ENCODE results near the gene CRMP1. TPM values are rescaled to one million over a fixed set of nuclear protein-coding genes. Genes with fewer than 3 reads are reported as not detected.

The CRMP1 gene
- total RNA-seq, 1 experiment from 2014 or later = not detected

- H3K27ac Mint-ChIP-seq (ENCODE audit: low read depth, unreplicated experiment) = no peak overlapping the region
- ChIA-PET CTCF (interaction anchor here (1.1 kb wide), 1 partner anchor 13 kb away, joined by 4 read pairs; no protein-coding TSS in a partner anchor), POLR2A (interaction anchor here (1.1 kb wide), 1 partner anchor 43 kb away, joined by 3 read pairs; no protein-coding TSS in a partner anchor)
- H3K36me3 Mint-ChIP-seq (ENCODE audit: insufficient read depth, unreplicated experiment) = peaks cover 6% of the 10 kb centered on the region
- BruUV-seq (replicated peaks) = no TSS peak
- no peaks in the 10 kb centered on the region for H3K4me1 Mint-ChIP-seq (ENCODE audit: insufficient read depth, unreplicated experiment)
- H3K4me3 Mint-ChIP-seq (ENCODE audit: unreplicated experiment) = no peak overlapping the region
- peaks cover 38% of the 10 kb centered on the region for H3K9me3 Mint-ChIP-seq (ENCODE audit: unreplicated experiment)
- DNase-seq (ENCODE audit: unreplicated experiment) = no peak
- intact Hi-C loops (cut with micrococcal nuclease) = no loop called here
- no peaks in the 10 kb centered on the region for H3K27me3 Mint-ChIP-seq (ENCODE audit: insufficient read depth, unreplicated experiment)
- no peak for TF ChIP-seq CTCF (IDR thresholded peaks at IDR 0.05; ENCODE audit: unreplicated experiment)
These were observed 13.3 kb upstream of the CRMP1 start for GRCh38 chr4:5906191-5906590.

GRCh38 chr4:5905714-5906113 is 12.8 kb upstream of the CRMP1 start:
- ChIA-PET POLR2A (no interaction called here), CTCF (no interaction called here)
- no peak for DNase-seq (ENCODE audit: unreplicated experiment)
- Mint-ChIP-seq H3K27ac (ENCODE audit: low read depth, unreplicated experiment) (no peak overlapping the region), H3K36me3 (ENCODE audit: insufficient read depth, unreplicated experiment) (peaks cover 6% of the 10 kb centered on the region), H3K4me3 (ENCODE audit: unreplicated experiment) (no peak overlapping the region), H3K9me3 (ENCODE audit: unreplicated experiment) (peaks cover 38% of the 10 kb centered on the region), H3K27me3 (ENCODE audit: insufficient read depth, unreplicated experiment) (no peaks in the 10 kb centered on the region), H3K4me1 (ENCODE audit: insufficient read depth, unreplicated experiment) (no peaks in the 10 kb centered on the region)
- intact Hi-C loops (cut with micrococcal nuclease) = no loop called here
- TF ChIP-seq CTCF (IDR thresholded peaks at IDR 0.05; ENCODE audit: unreplicated experiment) = no peak
- no TSS peak for BruUV-seq (replicated peaks)

GRCh38 chr4:5900844-5901243 is 8.0 kb upstream of the CRMP1 start:
- no TSS peak for BruUV-seq (replicated peaks)
- ChIA-PET CTCF (no interaction called here), POLR2A (no interaction called here)
- no peaks in the 10 kb centered on the region for H3K27me3 Mint-ChIP-seq (ENCODE audit: insufficient read depth, unreplicated experiment)
- intact Hi-C loops (cut with micrococcal nuclease) = no loop called here
- peaks cover 6% of the 10 kb centered on the region for H3K36me3 Mint-ChIP-seq (ENCODE audit: insufficient read depth, unreplicated experiment)
- DNase-seq (ENCODE audit: unreplicated experiment) = no peak
- H3K4me1 Mint-ChIP-seq (ENCODE audit: insufficient read depth, unreplicated experiment) = no peaks in the 10 kb centered on the region
- H3K4me3 Mint-ChIP-seq (ENCODE audit: unreplicated experiment) = no peak overlapping the region
- no peak overlapping the region for H3K27ac Mint-ChIP-seq (ENCODE audit: low read depth, unreplicated experiment)
- TF ChIP-seq CTCF (IDR thresholded peaks at IDR 0.05; ENCODE audit: unreplicated experiment) = no peak
- peaks cover 23% of the 10 kb centered on the region for H3K9me3 Mint-ChIP-seq (ENCODE audit: unreplicated experiment)

GRCh38 chr4:5899881-5900280 is 7.0 kb upstream of the CRMP1 start:
- DNase-seq (ENCODE audit: unreplicated experiment) = no peak
- no peak overlapping the region for H3K27ac Mint-ChIP-seq (ENCODE audit: low read depth, unreplicated experiment)
- H3K36me3 Mint-ChIP-seq (ENCODE audit: insufficient read depth, unreplicated experiment) = peaks cover 6% of the 10 kb centered on the region
- BruUV-seq (replicated peaks) = no TSS peak
- H3K4me1 Mint-ChIP-seq (ENCODE audit: insufficient read depth, unreplicated experiment) = no peaks in the 10 kb centered on the region
- no peaks in the 10 kb centered on the region for H3K27me3 Mint-ChIP-seq (ENCODE audit: insufficient read depth, unreplicated experiment)
- peaks cover 21% of the 10 kb centered on the region for H3K9me3 Mint-ChIP-seq (ENCODE audit: unreplicated experiment)
- ChIA-PET POLR2A (no interaction called here), CTCF (interaction anchor here (0.7 kb wide), 1 partner anchor 1231 kb away, joined by 3 read pairs; no protein-coding TSS in a partner anchor)
- intact Hi-C loops (cut with micrococcal nuclease) = no loop called here
- TF ChIP-seq CTCF (IDR thresholded peaks at IDR 0.05; ENCODE audit: unreplicated experiment) = no peak
- H3K4me3 Mint-ChIP-seq (ENCODE audit: unreplicated experiment) = no peak overlapping the region

All from MCF 10A (cell line).